Liver (tissue), 10 donors: Measurements from ENCODE around the gene COMMD2. TPM values are rescaled to one million over a fixed set of nuclear protein-coding genes. Genes with fewer than 3 reads are reported as not detected.

Experiments used
- DNase-seq: peaks from one replicate; pipeline ENCODE4 v3.0.0-alpha.2; 2017; ENCODE audit warnings: low spot score
- H3K27ac ChIP-seq, 2 donors: one replicate each; pipeline ENCODE4 v1.7.0; 2013; ENCODE audit warnings: inconsistent platforms in 2 of 2, low read length in 2 of 2, control low read depth in 1 of 2, low read depth in 1 of 2, mild to moderate bottlenecking in 1 of 2
- H3K27me3 ChIP-seq, 4 donors: one replicate each; pipeline versions ENCODE4 v1.6.1 to v1.7.0; 2013; ENCODE audit warnings: low read length in 3 of 4, inconsistent platforms in 1 of 4, mild to moderate bottlenecking in 1 of 4, moderate library complexity in 1 of 4; ENCODE audit not compliant: control insufficient read depth in 4 of 4, insufficient read depth in 4 of 4
- H3K36me3 ChIP-seq, 4 donors: one replicate each; pipeline versions ENCODE4 v1.6.1 to v1.7.0; 2013; ENCODE audit warnings: low read length in 3 of 4, mild to moderate bottlenecking in 3 of 4, low read depth in 1 of 4, moderate library complexity in 1 of 4; ENCODE audit not compliant: control insufficient read depth in 4 of 4, insufficient read depth in 3 of 4
- H3K4me1 ChIP-seq, 4 donors: one replicate each; pipeline versions ENCODE4 v1.6.1 to v1.7.0; 2013; ENCODE audit warnings: low read length in 3 of 4, mild to moderate bottlenecking in 3 of 4, moderate library complexity in 1 of 4; ENCODE audit not compliant: control insufficient read depth in 4 of 4, insufficient read depth in 4 of 4
- H3K4me3 ChIP-seq, 3 donors: one replicate each; pipeline versions ENCODE4 v1.6.1 to v1.7.0; 2013; ENCODE audit warnings: low read length in 3 of 3, control low read depth in 1 of 3, low read depth in 1 of 3, mild to moderate bottlenecking in 1 of 3
- H3K9ac ChIP-seq, 2 donors: one replicate each; pipeline ENCODE4 v1.7.0; 2013; ENCODE audit warnings: low read length in 2 of 2, mild to moderate bottlenecking in 2 of 2, moderate library complexity in 2 of 2, control low read depth in 1 of 2, low read depth in 1 of 2
- H3K9me3 ChIP-seq, 4 donors: one replicate each; pipeline versions ENCODE4 v1.6.1 to v1.7.0; 2013; ENCODE audit warnings: low read length in 3 of 4; ENCODE audit not compliant: control insufficient read depth in 4 of 4
- HNF4G ChIP-seq: IDR thresholded peaks from 2 replicates; pipeline ENCODE4 v1.6.1; 2016; ENCODE audit warnings: antibody characterized with exemption
- JUND ChIP-seq, 2 donors: IDR thresholded peaks; 2 replicates each; pipeline ENCODE4 v1.6.1; 2016; ENCODE audit warnings: antibody characterized with exemption in 2 of 2
- MAX ChIP-seq: IDR thresholded peaks from 2 replicates; pipeline ENCODE4 v1.6.1; 2016; ENCODE audit warnings: antibody characterized with exemption
- NR2F2 ChIP-seq: IDR thresholded peaks from 2 replicates; pipeline ENCODE4 v1.6.1; 2016; ENCODE audit warnings: antibody characterized with exemption
- REST ChIP-seq: IDR thresholded peaks from 2 replicates; pipeline ENCODE4 v1.6.1; 2016; ENCODE audit warnings: antibody characterized with exemption, mild to moderate bottlenecking
- RXRA ChIP-seq, 2 donors: IDR thresholded peaks; 2 replicates each; pipeline ENCODE4 v1.6.1; 2017 to 2018; ENCODE audit warnings: antibody characterized with exemption in 2 of 2, mild to moderate bottlenecking in 1 of 2
- TAF1 ChIP-seq: conservative IDR thresholded peaks from 2 replicates; pipeline ENCODE4 v1.6.1; 2016; ENCODE audit warnings: antibody characterized with exemption, mild to moderate bottlenecking
- ZBTB33 ChIP-seq: IDR thresholded peaks from 2 replicates; pipeline ENCODE4 v1.6.1; 2016; ENCODE audit warnings: antibody characterized with exemption
- WGBS: extraction: QIAGEN DNeasy Blood & Tissue Kit; methylation state at CpG from one replicate; pipeline ENCODE4 v1.1.7; 2013; 5-methylcytosine and 5-hydroxymethylcytosine counted together
- polyA plus RNA-seq, 2 donors: library from polyadenylated mRNA; stranded (reverse) in 1 of 2; unstranded in 1 of 2; fragments of 200-250 nt in 1 of 2; fragments of >200 nt in 1 of 2; fragmentation: Nextera tagmentation in 1 of 2; extraction: Ambion mirVana in 1 of 2; gene quantifications; one replicate each; pipeline versions ENCODE4 v1.2.1 to v1.2.3, GENCODE V29; 2013 to 2015
- small RNA-seq: library from RNA; depleted of rRNA; stranded (forward); fragments of <200 nt; gene quantifications from one replicate; pipeline ENCODE3, GENCODE V24; 2014
- total RNA-seq, 2 donors: library from RNA; depleted of rRNA; stranded (reverse); fragments of >200 nt; gene quantifications; one replicate each; pipeline ENCODE4 v1.2.3, GENCODE V29; 2014
- donor health status: healthy.
- donor health status: healthy.
- donor health status: healthy.
- donor health status: healthy.
- donor health status: healthy.

Gene COMMD2
- total and polyA plus RNA-seq, 4 donors: 5.8 to 15.4 (median 11.2) TPM

GRCh38 chr3:149701977-149702350, 50.3 kb downstream of the COMMD2 start:
- H3K27me3 ChIP-seq: no peaks in the 10 kb centered on the region
- H3K36me3 ChIP-seq: no peaks in the 10 kb centered on the region
- H3K9ac ChIP-seq: no peak overlapping the region
- no peak overlapping the region for H3K27ac ChIP-seq
- TF ChIP-seq REST: no peak
- TF ChIP-seq JUND (IDR thresholded peaks at IDR 0.05): no peak
- no peak for TF ChIP-seq RXRA (IDR thresholded peaks at IDR 0.05)
- TF ChIP-seq HNF4G: no peak
- TF ChIP-seq NR2F2: no peak
- 95% methylated on average over 1 of the region's 1 CpG for WGBS
- peaks cover 0 to 6% (median 2%) of the 10 kb centered on the region in 4 donors for H3K9me3 ChIP-seq
- no peaks in the 10 kb centered on the region for H3K4me1 ChIP-seq
- H3K4me3 ChIP-seq: no peak overlapping the region
- DNase-seq: no peak

GRCh38 chr3:149701206-149701976, 50.9 kb downstream of the COMMD2 start:
- Histone ChIP-seq H3K9ac (no peak overlapping the region), H3K36me3 (no peaks in the 10 kb centered on the region), H3K27me3 (no peaks in the 10 kb centered on the region), H3K4me1 (no peaks in the 10 kb centered on the region), H3K27ac (no peak overlapping the region), H3K9me3 (peaks cover 0 to 6% (median 2%) of the 10 kb centered on the region in 4 donors), H3K4me3 (no peak overlapping the region)
- TF ChIP-seq NR2F2: no peak
- TF ChIP-seq HNF4G: no peak
- TF ChIP-seq ZBTB33: no peak
- TF ChIP-seq REST: no peak
- no peak for TF ChIP-seq MAX
- no peak for TF ChIP-seq TAF1
- 91% methylated on average over 12 of the region's 12 CpGs for WGBS
- DNase-seq: no peak

Small RNA genes lying within 50 kb of the gene (small RNA-seq; reads per million reads assigned to genes)
- gene RNU6-507P: not detected

Other genes starting within 250 kb of the COMMD2 start
- 10 to 100 TPM in 1 of 2 donors, 1 to 10 TPM in 1; 4.5 to 11.8 TPM for gene WWTR1, start 94.5 kb downstream of the COMMD2 start, total RNA-seq
- 1 to 10 TPM; 8.9 to 9.2 TPM for gene WWTR1, start 94.5 kb downstream of the COMMD2 start, polyA plus RNA-seq
- gene ANKUB1, start 40.1 kb upstream of the COMMD2 start, total RNA-seq: not detected
- under 1 TPM in 1 of 2 donors, not detected in 1; 0.19 TPM for gene ANKUB1, start 40.1 kb upstream of the COMMD2 start, polyA plus RNA-seq
- 10 to 100 TPM; 54.6 to 65.2 TPM for gene RNF13, start 60.7 kb upstream of the COMMD2 start, total RNA-seq
- gene RNF13, start 60.7 kb upstream of the COMMD2 start, polyA plus RNA-seq: 10 to 100 TPM; 31.3 to 70.5 TPM
- 10 to 100 TPM in 1 of 2 donors, 1 to 10 TPM in 1; 8.2 to 15.1 TPM for gene PFN2, start 218.4 kb upstream of the COMMD2 start, total RNA-seq
- 10 to 100 TPM in 1 of 2 donors, 1 to 10 TPM in 1; 8.6 to 11.9 TPM for gene PFN2, start 218.4 kb upstream of the COMMD2 start, polyA plus RNA-seq